Activated B cell treated with CpG ODN at 0.5 μM for 24 hours (primary cell): ENCODE measurements around the gene WBP2. TPM values are rescaled to one million over a fixed set of nuclear protein-coding genes. Genes with fewer than 3 reads are reported as not detected.

Source experiments
- ATAC-seq: fragments of 200-7000 bp; cut with Tn5 transposase; one replicate; pipeline ENCODE4 v1.10.0; 2021; ENCODE audit warnings: low read depth, mild to moderate bottlenecking, moderate library complexity
- CTCF ChIA-PET: fragments of 350-600 bp; sonication (Branson Sonifier 250); formaldehyde crosslinking; loops from one replicate; lab custom pipeline; 2021; ENCODE audit warnings: antibody characterized with exemption; lab: Charles Lee
- POLR2A ChIA-PET: fragments of 350-600 bp; sonication (Branson Sonifier 250); formaldehyde crosslinking; loops from one replicate; lab custom pipeline; 2021; ENCODE audit warnings: antibody characterized with exemption; lab: Charles Lee
- DNase-seq: peaks from one replicate; pipeline ENCODE4 v3.0.0; 2022
- H3K27ac Mint-ChIP-seq: one replicate; pipeline ENCODE4 v1.8.0; 2020; ENCODE audit warnings: mixed read lengths
- H3K27me3 Mint-ChIP-seq: one replicate; pipeline ENCODE4 v1.8.0; 2021; ENCODE audit warnings: mixed read lengths
- H3K36me3 Mint-ChIP-seq: one replicate; pipeline ENCODE4 v1.8.0; 2021; ENCODE audit warnings: low read depth, mixed read lengths
- H3K4me1 Mint-ChIP-seq: one replicate; pipeline ENCODE4 v1.8.0; 2021; ENCODE audit warnings: mixed read lengths
- H3K4me3 Mint-ChIP-seq: one replicate; pipeline ENCODE4 v1.8.0; 2020; ENCODE audit warnings: mild to moderate bottlenecking, mixed read lengths
- H3K9me3 Mint-ChIP-seq: one replicate; pipeline ENCODE4 v1.8.0; 2020; ENCODE audit warnings: mixed read lengths
- CTCF ChIP-seq: fragments of 200-600 bp; IDR thresholded peaks from one replicate; pipeline ENCODE4 v1.8.0; 2022; ENCODE audit warnings: antibody characterized with exemption, mild to moderate bottlenecking
- intact Hi-C: fragments of 100-400 bp; cut with micrococcal nuclease; formaldehyde crosslinking; loops from one replicate; pipeline ENCODE4 v1.15.1; 2024
- total RNA-seq: library from RNA; stranded (reverse); gene quantifications from 2 replicates; pipeline ENCODE4 v1.2.3, GENCODE V29; 2022

Gene WBP2
- total RNA-seq, 1 donor from 2014 or later = 66.0 TPM

- H3K27ac Mint-ChIP-seq = no peak overlapping the region
- H3K36me3 Mint-ChIP-seq = peaks cover 76% of the 10 kb centered on the region
- CTCF ChIA-PET = no interaction called here
Measured at GRCh38 chr17:75814900-75815373, 40.2 kb downstream of the WBP2 start.

DNA sequence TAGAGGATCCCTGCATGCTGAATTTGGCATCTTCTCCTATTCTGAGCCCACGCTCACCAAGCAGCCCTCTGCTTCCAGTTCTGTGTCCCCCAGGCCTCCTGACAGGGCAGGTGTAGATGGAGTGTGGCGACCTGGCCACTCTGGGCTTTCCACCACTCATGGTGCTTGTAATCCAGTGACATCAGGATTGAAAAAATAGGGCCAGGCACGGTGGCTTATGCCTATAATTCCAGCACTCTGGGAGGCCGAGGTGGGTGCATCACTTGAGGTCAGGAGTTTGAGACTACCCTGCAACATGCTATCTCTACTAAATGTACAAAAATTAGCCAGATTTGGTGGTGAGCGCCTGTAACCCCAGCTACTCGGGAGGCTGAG, 41.1 kb downstream of the WBP2 start:
- H3K27me3 Mint-ChIP-seq = no peaks in the 10 kb centered on the region
- H3K9me3 Mint-ChIP-seq = no peaks in the 10 kb centered on the region
- H3K36me3 Mint-ChIP-seq = peaks cover 72% of the 10 kb centered on the region
- intact Hi-C loops = no loop called here
- ChIA-PET POLR2A (interaction anchor here (1.0 kb wide), 1 partner anchor 49 kb away, joined by 5 read pairs; the partner anchor contains the start of gene GALK1), CTCF (no interaction called here)
- H3K4me1 Mint-ChIP-seq = peaks cover 3% of the 10 kb centered on the region
- H3K27ac Mint-ChIP-seq = no peak overlapping the region
- TF ChIP-seq CTCF = no peak
- ATAC-seq (no peak), DNase-seq (no peak)
- no peak overlapping the region for H3K4me3 Mint-ChIP-seq

More at GRCh38 chr17:75814900-75815373, 40.2 kb downstream of the WBP2 start:
- no peak for DNase-seq
- H3K4me3 Mint-ChIP-seq = no peak overlapping the region
- no peaks in the 10 kb centered on the region for H3K27me3 Mint-ChIP-seq
- H3K9me3 Mint-ChIP-seq = no peaks in the 10 kb centered on the region
- no peaks in the 10 kb centered on the region for H3K4me1 Mint-ChIP-seq
- intact Hi-C loops = no loop called here
- no peak for TF ChIP-seq CTCF
- ATAC-seq = no peak
- POLR2A ChIA-PET = interaction anchor here (0.7 kb wide), 1 partner anchor 9 kb away, joined by 6 read pairs; no protein-coding TSS in a partner anchor

DNA sequence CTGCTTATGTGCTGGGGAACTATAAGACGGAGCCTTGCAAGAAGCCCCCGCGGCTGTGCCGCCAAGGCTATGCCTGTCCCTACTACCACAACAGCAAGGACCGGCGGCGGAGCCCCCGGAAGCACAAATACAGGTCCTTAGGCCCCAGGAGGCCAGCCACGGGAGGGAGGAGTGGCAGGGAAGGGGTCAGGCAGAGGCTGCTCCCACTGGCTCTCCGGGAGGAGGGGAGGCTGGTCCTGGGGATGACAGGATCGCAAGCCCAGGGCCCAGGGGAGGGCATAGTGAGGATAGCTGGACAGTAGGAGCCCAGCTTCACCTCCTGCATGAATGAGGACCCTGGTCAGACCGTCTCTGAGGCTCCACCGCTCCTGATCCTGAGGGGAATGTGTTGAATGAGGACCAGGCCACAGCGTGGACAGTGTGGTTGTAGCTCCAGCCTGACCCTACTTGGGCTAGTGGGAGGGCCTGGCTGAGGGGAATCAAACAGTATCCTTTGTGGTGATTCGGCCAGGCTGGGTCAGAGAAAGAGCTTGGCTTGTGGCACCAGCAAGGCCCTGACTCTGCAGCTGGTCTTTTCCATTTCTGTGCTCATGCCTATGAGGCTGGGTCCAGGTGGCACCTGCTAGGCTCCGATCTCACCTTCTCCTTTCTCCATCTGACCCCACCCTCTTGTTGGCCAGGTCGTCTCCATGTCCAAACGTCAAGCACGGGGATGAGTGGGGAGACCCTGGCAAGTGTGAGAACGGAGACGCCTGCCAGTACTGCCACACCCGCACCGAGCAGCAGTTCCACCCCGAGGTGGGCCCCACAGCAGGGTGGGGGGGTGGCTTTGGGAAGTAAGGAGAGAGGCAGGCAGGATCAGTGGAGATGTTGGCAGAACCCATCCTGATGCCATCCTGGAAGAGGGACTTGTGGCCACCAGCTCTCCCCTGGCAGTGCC, 41.8 kb downstream of the WBP2 start:
- H3K36me3 Mint-ChIP-seq = peaks cover 65% of the 10 kb centered on the region
- H3K4me1 Mint-ChIP-seq = peaks cover 9% of the 10 kb centered on the region
- TF ChIP-seq CTCF = no peak
- ChIA-PET POLR2A (interaction anchor here (0.5 to 1.2 kb wide), 4 partner anchors 16 to 145 kb away, joined by 3 to 5 read pairs (median 3); partner anchors contain the start of gene GALK1), CTCF (interaction anchor here (0.6 kb wide), 1 partner anchor 19 kb away, joined by 4 read pairs; no protein-coding TSS in a partner anchor)
- H3K9me3 Mint-ChIP-seq = no peaks in the 10 kb centered on the region
- no peak for ATAC-seq
- no peak overlapping the region for H3K4me3 Mint-ChIP-seq
- no peak for DNase-seq
- no peak overlapping the region for H3K27ac Mint-ChIP-seq
- no peaks in the 10 kb centered on the region for H3K27me3 Mint-ChIP-seq
- intact Hi-C loops = no loop called here

GRCh38 chr17:75812096-75813013, 42.8 kb downstream of the WBP2 start:
- TF ChIP-seq CTCF = no peak
- Mint-ChIP-seq H3K4me1 (peaks cover 14% of the 10 kb centered on the region), H3K4me3 (no peak overlapping the region), H3K27ac (peak overlapping the region; percentile 37), H3K27me3 (no peaks in the 10 kb centered on the region), H3K9me3 (no peaks in the 10 kb centered on the region), H3K36me3 (peaks cover 60% of the 10 kb centered on the region)
- POLR2A ChIA-PET = interaction anchor here (1.2 kb wide), 1 partner anchor 32 kb away, joined by 3 read pairs; no protein-coding TSS in a partner anchor
- CTCF ChIA-PET = interaction anchor here (0.6 kb wide), 1 partner anchor 51 kb away, joined by 3 read pairs; no protein-coding TSS in a partner anchor
- DNase-seq (no peak), ATAC-seq (no peak)
- intact Hi-C loops = no loop called here
